Sigmoid colon (tissue), 4 donors: ENCODE measurements around the gene ADORA2B.

ENCODE experiments used
- CTCF ChIP-seq, 4 experiments: fragments of 450-650 bp in 3 of 4; fragments of 200-600 bp in 1 of 4; IDR thresholded peaks; one replicate each; pipeline ENCODE4 v1.5.1; 2016 to 2019; ENCODE audit warnings: antibody characterized with exemption in 4 of 4, mild to moderate bottlenecking in 3 of 4, moderate library complexity in 2 of 4
- EP300 ChIP-seq, 4 donors: sonication (generic); formaldehyde crosslinking; IDR thresholded peaks; one replicate each; pipeline ENCODE4 v1.6.1; 2017; ENCODE audit warnings: antibody characterized with exemption in 4 of 4
- POLR2A ChIP-seq, 2 donors: fragments of 450-650 bp; IDR thresholded peaks; one replicate each; pipeline ENCODE4 v1.6.1; 2016; ENCODE audit warnings: antibody characterized with exemption in 2 of 2, mild to moderate bottlenecking in 2 of 2, moderate library complexity in 2 of 2

GRCh38 chr17:16023881-16024280, 79.0 kb downstream of the ADORA2B start:
- TF ChIP-seq EP300 (IDR thresholded peaks at IDR 0.05) (no peak), CTCF (IDR thresholded peaks at IDR 0.05) (no peak), POLR2A (IDR thresholded peaks at IDR 0.05) (no peak)
